ENCODE results near the gene PCSK5.

PCSK5 gene

GRCh38 chr9:76138360-76138759, 247.9 kb downstream of the PCSK5 start:
- DNase-seq (ENCODE audit: low spot score), result no peak

GRCh38 chr9:76143834-76144233, 253.4 kb downstream of the PCSK5 start:
- DNase-seq (ENCODE audit: low spot score), result no peak

- no peak for DNase-seq (ENCODE audit: low spot score)
Measured at GRCh38 chr9:76150013-76150412, 259.5 kb downstream of the PCSK5 start.

GRCh38 chr9:76151267-76151666, 260.8 kb downstream of the PCSK5 start:
- DNase-seq (ENCODE audit: low spot score), result no peak

- no peak for DNase-seq (ENCODE audit: low spot score)
Measured at GRCh38 chr9:76153339-76153738, 262.9 kb downstream of the PCSK5 start.

GRCh38 chr9:76153902-76154629, 263.6 kb downstream of the PCSK5 start:
- peak; percentile 82 for DNase-seq (ENCODE audit: low spot score)

- DNase-seq (ENCODE audit: low spot score), result no peak
Measured at GRCh38 chr9:76155361-76155760, 264.9 kb downstream of the PCSK5 start.

GRCh38 chr9:76158713-76159112, 268.2 kb downstream of the PCSK5 start:
- DNase-seq (ENCODE audit: low spot score), result no peak

GRCh38 chr9:76159293-76159926, 268.9 kb downstream of the PCSK5 start:
- peak; percentile 34 for DNase-seq (ENCODE audit: low spot score)

- DNase-seq (ENCODE audit: low spot score), result no peak
Measured at GRCh38 chr9:76161106-76161505, 270.6 kb downstream of the PCSK5 start.

- no peak for DNase-seq (ENCODE audit: low spot score)
Measured at GRCh38 chr9:76161541-76161940, 271.1 kb downstream of the PCSK5 start.

GRCh38 chr9:76162086-76162730, 271.7 kb downstream of the PCSK5 start:
- DNase-seq (ENCODE audit: low spot score), result no peak

GRCh38 chr9:76162751-76163500, 272.5 kb downstream of the PCSK5 start:
- DNase-seq (ENCODE audit: low spot score), result no peak

GRCh38 chr9:76166526-76166925, 276.1 kb downstream of the PCSK5 start:
- DNase-seq (ENCODE audit: low spot score), result no peak

- DNase-seq (ENCODE audit: low spot score), result no peak
Measured at GRCh38 chr9:76176171-76176570, 285.7 kb downstream of the PCSK5 start.

GRCh38 chr9:76177931-76178330, 287.5 kb downstream of the PCSK5 start:
- DNase-seq (ENCODE audit: low spot score), result no peak

- DNase-seq (ENCODE audit: low spot score), result peak; percentile 71
Measured at GRCh38 chr9:76180541-76180940, 290.1 kb downstream of the PCSK5 start.

GRCh38 chr9:76181020-76181641, 290.7 kb downstream of the PCSK5 start:
- peak; percentile 94 for DNase-seq (ENCODE audit: low spot score)

- peak; percentile 72 for DNase-seq (ENCODE audit: low spot score)
Measured at GRCh38 chr9:76181781-76182180, 291.3 kb downstream of the PCSK5 start.

GRCh38 chr9:76185432-76185831, 295.0 kb downstream of the PCSK5 start:
- no peak for DNase-seq (ENCODE audit: low spot score)

GRCh38 chr9:76188286-76188685, 297.8 kb downstream of the PCSK5 start:
- DNase-seq (ENCODE audit: low spot score), result no peak

- no peak for DNase-seq (ENCODE audit: low spot score)
Measured at GRCh38 chr9:76188905-76189304, 298.4 kb downstream of the PCSK5 start.

All from kidney tubule cell (primary cell).